Peyer's patch (tissue), 4 donors: ENCODE measurements around the gene ZBTB3.
"Not testable (repeated sequence)": the region's sequence is repeated elsewhere in the genome, so short reads cannot be mapped to it uniquely, and the experiment has no call there.

ENCODE experiments used
- POLR2A ChIP-seq, 2 donors: fragments of 450-650 bp; IDR thresholded peaks; one replicate each; pipeline ENCODE4 v1.5.1; 2017; ENCODE audit warnings: antibody characterized with exemption in 2 of 2, mild to moderate bottlenecking in 2 of 2, moderate library complexity in 2 of 2
- TF ChIP-seq, protein P1 (sequence below), 6 experiments: fragments of 450-650 bp in 4 of 6; fragments of 200-600 bp in 2 of 6; sonication (generic) in 1 of 6; IDR thresholded peaks; one replicate each; pipeline ENCODE4 v1.5.1; 2017 to 2019; ENCODE audit warnings: antibody characterized with exemption in 6 of 6, mild to moderate bottlenecking in 3 of 6, moderate library complexity in 1 of 6

GRCh38 chr11:62749931-62750330, 4.0 kb downstream of the ZBTB3 start:
- TF ChIP-seq, protein P1, sequence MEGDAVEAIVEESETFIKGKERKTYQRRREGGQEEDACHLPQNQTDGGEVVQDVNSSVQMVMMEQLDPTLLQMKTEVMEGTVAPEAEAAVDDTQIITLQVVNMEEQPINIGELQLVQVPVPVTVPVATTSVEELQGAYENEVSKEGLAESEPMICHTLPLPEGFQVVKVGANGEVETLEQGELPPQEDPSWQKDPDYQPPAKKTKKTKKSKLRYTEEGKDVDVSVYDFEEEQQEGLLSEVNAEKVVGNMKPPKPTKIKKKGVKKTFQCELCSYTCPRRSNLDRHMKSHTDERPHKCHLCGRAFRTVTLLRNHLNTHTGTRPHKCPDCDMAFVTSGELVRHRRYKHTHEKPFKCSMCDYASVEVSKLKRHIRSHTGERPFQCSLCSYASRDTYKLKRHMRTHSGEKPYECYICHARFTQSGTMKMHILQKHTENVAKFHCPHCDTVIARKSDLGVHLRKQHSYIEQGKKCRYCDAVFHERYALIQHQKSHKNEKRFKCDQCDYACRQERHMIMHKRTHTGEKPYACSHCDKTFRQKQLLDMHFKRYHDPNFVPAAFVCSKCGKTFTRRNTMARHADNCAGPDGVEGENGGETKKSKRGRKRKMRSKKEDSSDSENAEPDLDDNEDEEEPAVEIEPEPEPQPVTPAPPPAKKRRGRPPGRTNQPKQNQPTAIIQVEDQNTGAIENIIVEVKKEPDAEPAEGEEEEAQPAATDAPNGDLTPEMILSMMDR (IDR thresholded peaks at IDR 0.05) = not testable (repeated sequence)
- TF ChIP-seq POLR2A (IDR thresholded peaks at IDR 0.05) = not testable (repeated sequence)
